GM15510 (cell line): ENCODE measurements around the gene THSD7B.

Experiments used
- POLR2A ChIP-seq: IDR thresholded peaks from 3 replicates; pipeline ENCODE4 v1.6.1; 2011; ENCODE audit warnings: borderline replicate concordance; ENCODE audit not compliant: insufficient read length; ENCODE audit errors: extremely low read depth

THSD7B gene

GRCh38 chr2:137183206-137183898, 418.0 kb downstream of the THSD7B start:
- no peak for TF ChIP-seq POLR2A

- no peak for TF ChIP-seq POLR2A
These were observed 420.2 kb downstream of the THSD7B start for GRCh38 chr2:137185378-137186078.

GRCh38 chr2:137187216-137187615, 421.9 kb downstream of the THSD7B start:
- TF ChIP-seq POLR2A = no peak

- TF ChIP-seq POLR2A = no peak
These were observed 425.3 kb downstream of the THSD7B start for GRCh38 chr2:137190411-137191195.

- TF ChIP-seq POLR2A = no peak
These were observed 427.3 kb downstream of the THSD7B start for GRCh38 chr2:137192366-137193310.

GRCh38 chr2:137193401-137193800, 428.1 kb downstream of the THSD7B start:
- TF ChIP-seq POLR2A = no peak

GRCh38 chr2:137194111-137194510, 428.8 kb downstream of the THSD7B start:
- no peak for TF ChIP-seq POLR2A

GRCh38 chr2:137199751-137200150, 434.4 kb downstream of the THSD7B start:
- no peak for TF ChIP-seq POLR2A

GRCh38 chr2:137202318-137202717, 437.0 kb downstream of the THSD7B start:
- TF ChIP-seq POLR2A = no peak

- TF ChIP-seq POLR2A = no peak
These were observed 440.0 kb downstream of the THSD7B start for GRCh38 chr2:137205324-137205723.

- TF ChIP-seq POLR2A = no peak
These were observed 440.7 kb downstream of the THSD7B start for GRCh38 chr2:137206069-137206468.

GRCh38 chr2:137207030-137207429, 441.7 kb downstream of the THSD7B start:
- no peak for TF ChIP-seq POLR2A

GRCh38 chr2:137208431-137208891, 443.1 kb downstream of the THSD7B start:
- no peak for TF ChIP-seq POLR2A

- no peak for TF ChIP-seq POLR2A
These were observed 444.7 kb downstream of the THSD7B start for GRCh38 chr2:137210039-137210438.

- TF ChIP-seq POLR2A = no peak
These were observed 446.4 kb downstream of the THSD7B start for GRCh38 chr2:137211761-137212160.

GRCh38 chr2:137220438-137220993, 455.2 kb downstream of the THSD7B start:
- TF ChIP-seq POLR2A = no peak
